NCI-H774 (cell line): ENCODE results near the gene HOXA4.

Source experiments
- DNase-seq: peaks from one replicate; lab custom pipeline; 2025; lab: John Stamatoyannopoulos, UW

The HOXA4 gene

GRCh38 chr7:27133409-27134231 is 3.1 kb upstream of the HOXA4 start:
- no peak for DNase-seq

- DNase-seq: no peak
Observed at GRCh38 chr7:27132978-27133377, 2.4 kb upstream of the HOXA4 start.

- DNase-seq: no peak
Observed at GRCh38 chr7:27132214-27132613, 1.7 kb upstream of the HOXA4 start.

- DNase-seq: no peak
Observed at GRCh38 chr7:27131390-27131819, 848 bp upstream of the HOXA4 start.

GRCh38 chr7:27129729-27130539 is 623 bp downstream of the HOXA4 start:
- DNase-seq: no peak

GRCh38 chr7:27128776-27129728 is 1.5 kb downstream of the HOXA4 start:
- no peak for DNase-seq

GRCh38 chr7:27128034-27128433 is 2.5 kb downstream of the HOXA4 start:
- DNase-seq: no peak

GRCh38 chr7:27126596-27127327 is 3.8 kb downstream of the HOXA4 start:
- no peak for DNase-seq

GRCh38 chr7:27125986-27126394 is 4.6 kb downstream of the HOXA4 start:
- no peak for DNase-seq

GRCh38 chr7:27124902-27125689 is 5.5 kb downstream of the HOXA4 start:
- no peak for DNase-seq

GRCh38 chr7:27124096-27124901 is 6.3 kb downstream of the HOXA4 start:
- DNase-seq: no peak

GRCh38 chr7:27123477-27124053 is 7.0 kb downstream of the HOXA4 start:
- DNase-seq: no peak

- no peak for DNase-seq
Observed at GRCh38 chr7:27123007-27123476, 7.5 kb downstream of the HOXA4 start.

- DNase-seq: no peak
Observed at GRCh38 chr7:27122077-27122910, 8.3 kb downstream of the HOXA4 start.

- no peak for DNase-seq
Observed at GRCh38 chr7:27121684-27122076, 8.9 kb downstream of the HOXA4 start.

- DNase-seq: no peak
Observed at GRCh38 chr7:27119412-27119911, 11.1 kb downstream of the HOXA4 start.

GRCh38 chr7:27118580-27118979 is 12.0 kb downstream of the HOXA4 start:
- DNase-seq: no peak

GRCh38 chr7:27117887-27118491 is 12.6 kb downstream of the HOXA4 start:
- no peak for DNase-seq
